GM12891 (cell line): ENCODE data around the gene IL13.
"Not testable (repeated sequence)": the region's sequence is repeated elsewhere in the genome, so short reads cannot be mapped to it uniquely, and the experiment has no call there.

ENCODE experiments used
- DNase-seq: peaks from one replicate; pipeline ENCODE4 v3.0.0; 2011; ENCODE audit warnings: low spot score; ENCODE audit not compliant: insufficient read length
- FAIRE-seq: peaks from 2 replicates; lab custom pipeline; 2011; peaks lifted over from hg19 to GRCh38; lab: Jason Lieb, UNC
- PAX5 ChIP-seq: IDR thresholded peaks from 2 replicates; pipeline ENCODE4 v1.6.1; 2011; ENCODE audit warnings: low read length, moderate library complexity, mild to moderate bottlenecking; ENCODE audit not compliant: insufficient read depth, severe bottlenecking
- POLR2A ChIP-seq: IDR thresholded peaks from 2 replicates; pipeline ENCODE4 v1.6.1; 2011; ENCODE audit warnings: low read depth, low read length, control low read depth
- POLR2AphosphoS5 ChIP-seq: IDR thresholded peaks from 2 replicates; pipeline ENCODE4 v1.6.1; 2011; ENCODE audit warnings: low read depth, low read length, control low read depth
- POU2F2 ChIP-seq: IDR thresholded peaks from 2 replicates; pipeline ENCODE4 v1.6.1; 2011; ENCODE audit warnings: low read depth, mild to moderate bottlenecking, control low read depth, low read length, moderate library complexity
- SPI1 ChIP-seq: IDR thresholded peaks from 2 replicates; pipeline ENCODE4 v1.6.1; 2011; ENCODE audit warnings: low read depth, low read length, control low read depth
- TAF1 ChIP-seq: IDR thresholded peaks from 2 replicates; pipeline ENCODE4 v1.6.1; 2011; ENCODE audit warnings: low read depth, low read length, control low read depth

Gene IL13

GRCh38 chr5:132686193-132686592 is 28.2 kb downstream of the IL13 start:
- FAIRE-seq, result no peak
- TF ChIP-seq PAX5 (no peak), POU2F2 (no peak), TAF1 (no peak), POLR2AphosphoS5 (no peak), SPI1 (no peak), POLR2A (no peak)
- DNase-seq, result no peak

- no peak for TF ChIP-seq POLR2AphosphoS5
- no peak for TF ChIP-seq PAX5
- no peak for TF ChIP-seq POU2F2
- TF ChIP-seq POLR2A, result no peak
- TF ChIP-seq TAF1, result no peak
- TF ChIP-seq SPI1, result no peak
- FAIRE-seq (peak; percentile 83), DNase-seq (no peak)
Measured at GRCh38 chr5:132687995-132688394, 30.0 kb downstream of the IL13 start.

GRCh38 chr5:132688536-132689339 is 30.8 kb downstream of the IL13 start:
- no peak for TF ChIP-seq PAX5
- TF ChIP-seq POLR2A, result no peak
- no peak for TF ChIP-seq POLR2AphosphoS5
- no peak for TF ChIP-seq TAF1
- no peak for TF ChIP-seq SPI1
- no peak for TF ChIP-seq POU2F2
- FAIRE-seq (peak; percentile 16), DNase-seq (no peak)

- no peak for DNase-seq
- no peak for FAIRE-seq
- no peak for TF ChIP-seq POLR2A
- no peak for TF ChIP-seq SPI1
Measured at GRCh38 chr5:132689513-132689912, 31.5 kb downstream of the IL13 start.

GRCh38 chr5:132690156-132690555 is 32.2 kb downstream of the IL13 start:
- DNase-seq (no peak), FAIRE-seq (no peak)
- TF ChIP-seq PAX5, result no peak
- no peak for TF ChIP-seq POLR2A
- no peak for TF ChIP-seq POU2F2
- no peak for TF ChIP-seq POLR2AphosphoS5
- no peak for TF ChIP-seq TAF1
- TF ChIP-seq SPI1, result no peak

GRCh38 chr5:132691755-132692631 is 34.0 kb downstream of the IL13 start:
- peak; percentile 71 for FAIRE-seq
- not testable (repeated sequence) for DNase-seq

DNA sequence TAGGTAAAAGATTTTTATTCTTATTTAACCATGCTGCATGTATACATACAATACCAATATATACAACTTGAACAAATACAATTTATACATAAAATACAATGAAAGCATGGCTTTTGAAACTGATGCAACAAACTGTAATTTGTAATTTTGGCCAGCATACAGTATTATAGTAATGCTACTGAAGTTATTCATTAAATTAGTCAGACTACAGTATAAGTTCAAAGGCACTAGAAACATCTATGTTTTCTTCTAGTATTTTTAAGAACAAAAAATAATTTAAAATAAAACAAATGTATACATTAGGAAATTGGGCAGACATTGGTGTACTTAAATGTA is 34.6 kb downstream of the IL13 start:
- DNase-seq (no peak), FAIRE-seq (no peak)
- no peak for TF ChIP-seq POU2F2
- TF ChIP-seq POLR2A, result no peak

DNA sequence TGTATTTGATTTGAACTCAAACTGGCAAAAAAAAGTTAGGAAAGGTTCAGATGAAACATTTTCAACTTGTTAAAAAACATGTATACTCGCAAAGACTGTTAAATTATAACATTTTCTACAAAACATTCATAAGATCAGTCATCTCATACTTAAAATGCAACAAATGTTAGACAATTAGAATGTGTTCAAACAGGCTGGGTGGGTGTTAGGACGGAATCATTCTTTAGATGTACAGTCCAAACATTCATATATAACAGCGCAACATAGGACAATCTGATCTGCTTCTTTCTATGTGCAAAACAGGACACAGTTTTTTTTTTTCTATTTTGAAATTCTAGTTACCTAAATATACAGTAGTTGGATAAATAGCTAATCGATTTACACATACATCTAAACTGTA is 38.0 kb downstream of the IL13 start:
- TF ChIP-seq SPI1, result no peak
- TF ChIP-seq POLR2A, result no peak
- TF ChIP-seq POLR2AphosphoS5, result no peak
- no peak for TF ChIP-seq PAX5
- no peak for TF ChIP-seq TAF1
- TF ChIP-seq POU2F2, result no peak
- no peak for DNase-seq
- no peak for FAIRE-seq

DNA sequence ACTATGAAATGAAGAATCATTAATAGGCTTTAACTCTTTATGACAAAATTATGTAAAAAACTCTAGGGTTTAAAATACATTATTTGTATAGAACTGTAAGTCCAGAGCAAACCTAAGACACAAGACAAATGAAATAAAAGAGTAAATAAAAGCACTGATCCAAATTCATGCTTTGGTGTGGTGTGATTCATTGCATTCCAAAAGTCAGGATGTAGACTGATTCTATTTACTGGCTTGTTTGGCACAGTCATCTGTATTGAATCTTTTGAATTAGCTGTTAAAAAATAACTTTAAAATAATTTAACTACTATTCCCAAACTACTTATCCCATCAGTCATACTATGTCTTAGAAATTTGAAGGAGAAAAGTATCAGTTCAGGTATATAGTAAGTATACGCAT is 46.9 kb downstream of the IL13 start:
- FAIRE-seq (no peak), DNase-seq (no peak)
- TF ChIP-seq POLR2A (no peak), POU2F2 (no peak), TAF1 (no peak), SPI1 (no peak), POLR2AphosphoS5 (no peak), PAX5 (no peak)

DNA sequence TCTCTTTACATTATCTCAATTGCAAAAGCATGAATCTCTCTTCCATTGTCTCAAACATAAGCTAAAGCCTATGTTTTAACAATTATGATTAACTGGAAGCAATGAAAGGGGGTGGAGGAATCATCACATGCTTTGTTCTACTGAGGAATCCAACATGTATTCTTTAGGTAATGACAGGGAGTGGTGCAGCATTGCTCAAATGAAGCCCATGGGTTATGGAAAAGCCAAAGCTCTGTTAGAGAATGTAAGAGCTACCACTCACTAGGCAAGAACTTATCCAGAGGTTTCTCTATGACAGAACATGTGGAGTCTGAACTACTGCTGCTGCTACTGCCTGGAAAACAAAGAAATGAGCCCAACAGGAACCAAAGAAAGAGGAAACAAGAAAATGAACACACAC is 50.7 kb downstream of the IL13 start:
- DNase-seq (no peak), FAIRE-seq (no peak)
- TF ChIP-seq POU2F2 (no peak), SPI1 (no peak), POLR2A (no peak), POLR2AphosphoS5 (no peak), PAX5 (no peak), TAF1 (no peak)
